C4-2B (cell line): Measurements from ENCODE around the gene PXDC1.

Experiments used
- ZFX ChIP-seq: fragments of 450-650 bp; IDR thresholded peaks from 2 replicates; pipeline ENCODE4 v1.6.1; 2017
- TF ChIP-seq, protein P1 (sequence below): fragments of 450-650 bp; conservative IDR thresholded peaks from 2 replicates; pipeline ENCODE4 v1.5.1; 2017; ENCODE audit warnings: mild to moderate bottlenecking

DNA sequence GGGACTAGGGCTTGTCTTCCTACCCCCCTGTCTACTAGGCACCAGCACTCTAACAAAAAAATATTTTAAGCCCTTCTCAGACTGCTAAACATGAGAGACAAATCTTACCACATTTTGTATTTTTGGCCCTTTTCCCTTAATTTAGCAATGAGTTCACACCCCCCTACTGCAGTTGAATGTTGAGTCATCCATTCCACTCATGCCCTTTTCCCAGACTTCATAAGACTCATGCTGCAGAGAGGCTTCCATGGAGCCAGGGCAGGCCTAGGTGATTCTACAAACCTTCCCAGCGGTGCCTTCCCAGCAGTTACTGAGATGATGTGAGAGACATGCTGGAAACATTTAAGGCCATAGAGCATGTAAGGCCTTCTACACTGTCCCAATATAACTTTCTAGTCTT lies 53.9 kb downstream of the PXDC1 start:
- TF ChIP-seq, protein P1, sequence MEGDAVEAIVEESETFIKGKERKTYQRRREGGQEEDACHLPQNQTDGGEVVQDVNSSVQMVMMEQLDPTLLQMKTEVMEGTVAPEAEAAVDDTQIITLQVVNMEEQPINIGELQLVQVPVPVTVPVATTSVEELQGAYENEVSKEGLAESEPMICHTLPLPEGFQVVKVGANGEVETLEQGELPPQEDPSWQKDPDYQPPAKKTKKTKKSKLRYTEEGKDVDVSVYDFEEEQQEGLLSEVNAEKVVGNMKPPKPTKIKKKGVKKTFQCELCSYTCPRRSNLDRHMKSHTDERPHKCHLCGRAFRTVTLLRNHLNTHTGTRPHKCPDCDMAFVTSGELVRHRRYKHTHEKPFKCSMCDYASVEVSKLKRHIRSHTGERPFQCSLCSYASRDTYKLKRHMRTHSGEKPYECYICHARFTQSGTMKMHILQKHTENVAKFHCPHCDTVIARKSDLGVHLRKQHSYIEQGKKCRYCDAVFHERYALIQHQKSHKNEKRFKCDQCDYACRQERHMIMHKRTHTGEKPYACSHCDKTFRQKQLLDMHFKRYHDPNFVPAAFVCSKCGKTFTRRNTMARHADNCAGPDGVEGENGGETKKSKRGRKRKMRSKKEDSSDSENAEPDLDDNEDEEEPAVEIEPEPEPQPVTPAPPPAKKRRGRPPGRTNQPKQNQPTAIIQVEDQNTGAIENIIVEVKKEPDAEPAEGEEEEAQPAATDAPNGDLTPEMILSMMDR = no peak
- TF ChIP-seq ZFX = no peak
